CD4-positive, alpha-beta T cell (primary cell): Measurements from ENCODE around the gene CACNA2D2. TPM values are rescaled to one million over a fixed set of nuclear protein-coding genes. Genes with fewer than 3 reads are reported as not detected.

ENCODE experiments used
- ATAC-seq: fragments of 200-7000 bp; cut with Tn5 transposase; one replicate; pipeline ENCODE4 v1.10.0; 2022; ENCODE audit warnings: mild to moderate bottlenecking; ENCODE audit not compliant: poor library complexity
- CTCF ChIA-PET: fragments of 350-600 bp; sonication (Branson Sonifier 250); formaldehyde crosslinking; loops from one replicate; lab custom pipeline; 2021; ENCODE audit warnings: antibody characterized with exemption, inconsistent platforms; lab: Charles Lee
- POLR2A ChIA-PET: fragments of 350-600 bp; sonication (Branson Sonifier 250); formaldehyde crosslinking; loops from one replicate; lab custom pipeline; 2021; ENCODE audit warnings: antibody characterized with exemption, inconsistent platforms; lab: Charles Lee
- DNase-seq, 14 experiments: peaks; one replicate each; pipeline ENCODE4 v3.0.0-alpha.2; 2013 to 2020; ENCODE audit warnings: mixed read lengths in 2 of 14
- H3K27ac ChIP-seq, 2 donors: one replicate each; pipeline versions ENCODE4 v1.5.1 to v1.7.0; 2013; ENCODE audit warnings: low read length in 2 of 2, low read depth in 1 of 2, mild to moderate bottlenecking in 1 of 2
- H3K27me3 ChIP-seq, 2 experiments: 1 replicate in 1 of 2; 2 replicates in 1 of 2; pipeline versions ENCODE4 v1.6.1 to v1.7.0; 2013; ENCODE audit warnings: low read length in 2 of 2, control low read depth in 1 of 2, mild to moderate bottlenecking in 1 of 2, moderate library complexity in 1 of 2; ENCODE audit not compliant: insufficient read depth in 2 of 2, control insufficient read depth in 1 of 2
- H3K36me3 ChIP-seq: one replicate; pipeline ENCODE4 v1.6.1; 2013; ENCODE audit warnings: low read length, control low read depth; ENCODE audit not compliant: insufficient read depth
- H3K4me1 ChIP-seq: one replicate; pipeline ENCODE4 v1.6.1; 2013; ENCODE audit warnings: low read length, control low read depth; ENCODE audit not compliant: insufficient read depth
- H3K4me3 ChIP-seq: one replicate; pipeline ENCODE4 v1.5.1; 2013; ENCODE audit warnings: mild to moderate bottlenecking, low read length, moderate library complexity
- H3K9me3 ChIP-seq, 2 experiments: 1 replicate in 1 of 2; 2 replicates in 1 of 2; pipeline versions ENCODE4 v1.6.1 to v1.7.0; 2013; ENCODE audit warnings: low read length in 2 of 2, mild to moderate bottlenecking in 2 of 2, control low read depth in 1 of 2, moderate library complexity in 1 of 2; ENCODE audit not compliant: control insufficient read depth in 1 of 2, insufficient read depth in 1 of 2
- H3K27ac Mint-ChIP-seq: one replicate; pipeline ENCODE4 v1.8.0; 2020; ENCODE audit warnings: mixed read lengths
- H3K27me3 Mint-ChIP-seq: one replicate; pipeline ENCODE4 v1.8.0; 2021; ENCODE audit warnings: mixed read lengths
- H3K36me3 Mint-ChIP-seq: one replicate; pipeline ENCODE4 v1.8.0; 2021; ENCODE audit warnings: low read depth, mixed read lengths
- H3K4me1 Mint-ChIP-seq: one replicate; pipeline ENCODE4 v1.8.0; 2021; ENCODE audit warnings: low read depth, mixed read lengths
- H3K4me3 Mint-ChIP-seq: one replicate; pipeline ENCODE4 v1.8.0; 2020; ENCODE audit warnings: mild to moderate bottlenecking, mixed read lengths
- H3K9me3 Mint-ChIP-seq: one replicate; pipeline ENCODE4 v1.8.0; 2020; ENCODE audit warnings: mixed read lengths
- intact Hi-C, 2 experiments: fragments of 100-400 bp; cut with DNase I in 1 of 2; cut with micrococcal nuclease in 1 of 2; formaldehyde crosslinking; loops; one replicate each; pipeline versions ENCODE4 v1.15.1 to v1.9.0; 2023 to 2025; cut with DNase I, micrococcal nuclease
- total RNA-seq, 174 experiments: library from RNA in 2 of 174; stranded (reverse) in 2 of 174; gene quantifications; one replicate each; pipeline ENCODE4 v1.2.3 and lab custom pipeline; 2021 to 2026
- TF ChIP-seq, protein P1 (sequence below): fragments of 200-600 bp; IDR thresholded peaks from one replicate; pipeline ENCODE4 v1.8.0; 2022; ENCODE audit warnings: antibody characterized with exemption, mild to moderate bottlenecking

CACNA2D2 gene
- total RNA-seq, 2 experiments from 2014 or later: 2.5 to 3.8 TPM

DNA sequence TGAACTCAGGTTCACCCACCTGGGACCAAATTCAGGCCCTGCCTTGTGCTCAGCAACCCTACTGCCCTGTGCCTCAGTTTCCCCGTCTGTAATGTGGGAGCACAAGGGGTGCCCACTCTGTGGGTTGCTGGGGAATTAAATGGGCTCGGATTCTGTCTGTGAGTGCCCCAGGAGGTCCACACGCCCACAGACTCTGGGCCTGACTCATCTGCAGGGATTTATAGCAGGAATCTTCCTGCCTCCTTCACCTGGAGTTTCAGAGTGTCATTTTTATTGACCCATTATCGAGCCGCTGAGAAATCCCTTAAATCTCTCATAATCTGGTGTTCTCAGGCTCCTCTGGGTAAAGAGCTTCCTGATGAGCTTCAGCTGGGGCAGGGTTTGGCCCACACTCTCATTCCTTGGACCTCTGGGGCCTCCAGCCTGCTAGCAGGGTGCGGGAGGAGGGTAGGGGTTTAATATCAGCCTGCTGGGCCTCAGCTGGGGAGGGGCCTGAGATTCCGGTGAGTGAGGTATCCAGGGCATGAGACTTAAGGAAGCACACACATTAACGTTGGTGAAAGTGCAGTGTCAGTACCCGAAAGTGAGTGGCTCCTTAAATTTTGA, 47.7 kb upstream of the CACNA2D2 start:
- H3K4me3 Mint-ChIP-seq: no peak overlapping the region

DNA sequence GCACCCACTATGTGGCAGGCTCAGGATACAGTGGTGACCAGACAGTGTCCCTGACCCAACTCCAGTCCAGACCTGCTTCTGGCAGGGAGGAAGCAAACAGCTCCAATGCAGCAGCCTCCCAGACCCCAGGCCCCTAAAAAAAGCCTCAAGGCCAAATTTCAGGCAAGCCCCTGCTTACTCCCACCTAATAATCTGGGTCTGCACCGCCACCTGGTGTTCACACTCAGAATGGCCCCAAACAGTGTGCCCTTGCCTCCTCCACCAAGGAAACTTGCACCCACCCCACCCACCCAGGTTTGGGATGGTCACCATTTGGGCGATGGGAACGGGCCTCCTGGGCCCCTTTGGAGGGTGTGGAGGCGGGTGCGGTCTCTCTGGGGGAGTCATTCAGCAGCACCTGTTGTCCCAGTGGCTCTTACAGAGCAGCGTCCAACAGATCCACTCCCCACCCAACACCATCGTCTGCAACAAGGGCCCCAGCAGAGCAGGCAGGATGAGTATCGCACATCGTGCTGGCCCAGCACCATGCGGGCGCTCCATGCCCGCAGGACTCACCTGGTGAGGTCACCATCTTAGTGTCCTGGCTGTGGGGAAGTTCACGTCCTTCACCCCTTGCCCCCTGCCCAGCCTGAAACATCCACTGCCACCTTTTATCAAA, 46.8 kb upstream of the CACNA2D2 start:
- Histone ChIP-seq H3K4me1 (peaks cover 5% of the 10 kb centered on the region), H3K27me3 (no peaks in the 10 kb centered on the region), H3K9me3 (peaks cover 0 to 4% of the 10 kb centered on the region in 2 experiments), H3K4me3 (no peak overlapping the region), H3K36me3 (no peaks in the 10 kb centered on the region), H3K27ac (no peak overlapping the region)
- H3K27ac Mint-ChIP-seq: no peak overlapping the region
- intact Hi-C loops: loop anchor here in 1 of 2 experiments (1.0 kb wide), 1 partner anchor 114 kb away; no protein-coding TSS in a partner anchor
- no peaks in the 10 kb centered on the region for H3K27me3 Mint-ChIP-seq
- peak; percentile 37 to 75 (median 56) for DNase-seq
- no peaks in the 10 kb centered on the region for H3K36me3 Mint-ChIP-seq
- H3K9me3 Mint-ChIP-seq: no peaks in the 10 kb centered on the region
- ChIA-PET CTCF (no interaction called here), POLR2A (no interaction called here)
- TF ChIP-seq, protein P1, sequence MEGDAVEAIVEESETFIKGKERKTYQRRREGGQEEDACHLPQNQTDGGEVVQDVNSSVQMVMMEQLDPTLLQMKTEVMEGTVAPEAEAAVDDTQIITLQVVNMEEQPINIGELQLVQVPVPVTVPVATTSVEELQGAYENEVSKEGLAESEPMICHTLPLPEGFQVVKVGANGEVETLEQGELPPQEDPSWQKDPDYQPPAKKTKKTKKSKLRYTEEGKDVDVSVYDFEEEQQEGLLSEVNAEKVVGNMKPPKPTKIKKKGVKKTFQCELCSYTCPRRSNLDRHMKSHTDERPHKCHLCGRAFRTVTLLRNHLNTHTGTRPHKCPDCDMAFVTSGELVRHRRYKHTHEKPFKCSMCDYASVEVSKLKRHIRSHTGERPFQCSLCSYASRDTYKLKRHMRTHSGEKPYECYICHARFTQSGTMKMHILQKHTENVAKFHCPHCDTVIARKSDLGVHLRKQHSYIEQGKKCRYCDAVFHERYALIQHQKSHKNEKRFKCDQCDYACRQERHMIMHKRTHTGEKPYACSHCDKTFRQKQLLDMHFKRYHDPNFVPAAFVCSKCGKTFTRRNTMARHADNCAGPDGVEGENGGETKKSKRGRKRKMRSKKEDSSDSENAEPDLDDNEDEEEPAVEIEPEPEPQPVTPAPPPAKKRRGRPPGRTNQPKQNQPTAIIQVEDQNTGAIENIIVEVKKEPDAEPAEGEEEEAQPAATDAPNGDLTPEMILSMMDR: peak; percentile 85
- no peak overlapping the region for H3K4me3 Mint-ChIP-seq
- ATAC-seq: peak; percentile 83
- no peaks in the 10 kb centered on the region for H3K4me1 Mint-ChIP-seq

More for the DNA sequence above, 47.7 kb upstream of the CACNA2D2 start:
- Mint-ChIP-seq H3K27ac (no peak overlapping the region), H3K36me3 (no peaks in the 10 kb centered on the region), H3K4me1 (no peaks in the 10 kb centered on the region), H3K27me3 (no peaks in the 10 kb centered on the region), H3K9me3 (no peaks in the 10 kb centered on the region)
- peaks cover 0 to 4% of the 10 kb centered on the region in 2 experiments for H3K9me3 ChIP-seq
- peaks cover 5% of the 10 kb centered on the region for H3K4me1 ChIP-seq
- intact Hi-C loops: no loop called here
- no peak overlapping the region for H3K4me3 ChIP-seq
- no peaks in the 10 kb centered on the region for H3K27me3 ChIP-seq
- DNase-seq: no peak
- no peaks in the 10 kb centered on the region for H3K36me3 ChIP-seq
- POLR2A ChIA-PET: interaction anchor here (0.6 kb wide), 1 partner anchor 16 kb away, joined by 3 read pairs; the partner anchor contains the start of gene C3orf18
- H3K27ac ChIP-seq: no peak overlapping the region
- CTCF ChIA-PET: no interaction called here
- TF ChIP-seq, protein P1: no peak
- ATAC-seq: no peak

DNA sequence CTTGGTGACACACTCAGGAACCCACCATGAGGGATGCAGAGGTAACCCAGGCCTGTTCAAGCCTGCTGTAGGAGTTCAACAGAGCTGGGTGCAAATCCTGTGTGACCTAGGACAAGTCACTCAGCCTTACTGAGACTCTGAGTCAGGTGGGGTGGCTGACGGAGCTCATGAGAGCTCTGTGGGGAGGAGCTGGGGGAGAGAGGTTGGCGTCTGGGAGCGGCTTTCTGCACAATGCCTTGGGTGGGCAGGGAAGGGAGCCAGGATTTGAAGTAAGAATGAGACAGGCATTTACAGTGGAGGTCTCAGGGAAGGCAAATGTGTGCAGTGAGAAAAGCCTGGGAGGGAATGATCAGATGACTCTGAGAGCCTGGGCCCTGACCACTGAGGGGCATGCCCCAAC, 45.8 kb upstream of the CACNA2D2 start:
- no peaks in the 10 kb centered on the region for H3K27me3 ChIP-seq
- ATAC-seq (no peak), DNase-seq (no peak)
- TF ChIP-seq, protein P1: no peak
- ChIA-PET POLR2A (no interaction called here), CTCF (interaction anchor here (0.6 kb wide), 1 partner anchor 202 kb away, joined by 3 read pairs; no protein-coding TSS in a partner anchor)
- H3K27ac ChIP-seq: no peak overlapping the region
- H3K4me3 ChIP-seq: no peak overlapping the region
- no peak overlapping the region for H3K27ac Mint-ChIP-seq
- intact Hi-C loops: loop anchor here in 1 of 2 experiments (10.0 kb wide), 1 partner anchor 274 kb away; the partner anchor contains the start of gene LSMEM2
- H3K4me1 Mint-ChIP-seq: no peaks in the 10 kb centered on the region
- H3K9me3 ChIP-seq: peaks cover 0 to 4% of the 10 kb centered on the region in 2 experiments
- H3K9me3 Mint-ChIP-seq: no peaks in the 10 kb centered on the region
- no peaks in the 10 kb centered on the region for H3K36me3 ChIP-seq
- H3K36me3 Mint-ChIP-seq: no peaks in the 10 kb centered on the region
- peaks cover 5% of the 10 kb centered on the region for H3K4me1 ChIP-seq
- H3K4me3 Mint-ChIP-seq: no peak overlapping the region
- no peaks in the 10 kb centered on the region for H3K27me3 Mint-ChIP-seq
